Measurements from ENCODE around the gene PODXL2.
A peak's percentile ranks its signal among the peaks of the same experiment; 100 is the strongest.
"Not testable (repeated sequence)": the region's sequence is repeated elsewhere in the genome, so short reads cannot be mapped to it uniquely, and the experiment has no call there.

The PODXL2 gene

GRCh38 chr3:127688416-127689265 lies 59.7 kb downstream of the PODXL2 start:
- DNase-seq (ENCODE audit: low read depth in 2 of 3, low spot score in 2 of 3): no peak

GRCh38 chr3:127689266-127689860 lies 60.4 kb downstream of the PODXL2 start:
- no peak for DNase-seq (ENCODE audit: low read depth in 2 of 3, low spot score in 2 of 3)

- no peak for DNase-seq (ENCODE audit: low read depth in 2 of 3, low spot score in 2 of 3)
Observed at GRCh38 chr3:127690106-127690505, 61.1 kb downstream of the PODXL2 start.

- no peak for DNase-seq (ENCODE audit: low read depth in 2 of 3, low spot score in 2 of 3)
Observed at GRCh38 chr3:127690823-127691452, 62.0 kb downstream of the PODXL2 start.

GRCh38 chr3:127691489-127691888 lies 62.5 kb downstream of the PODXL2 start:
- no peak for DNase-seq (ENCODE audit: low read depth in 2 of 3, low spot score in 2 of 3)

- no peak for DNase-seq (ENCODE audit: low read depth in 2 of 3, low spot score in 2 of 3)
Observed at GRCh38 chr3:127691974-127692373, 63.0 kb downstream of the PODXL2 start.

- no peak for DNase-seq (ENCODE audit: low read depth in 2 of 3, low spot score in 2 of 3)
Observed at GRCh38 chr3:127692501-127693335, 63.7 kb downstream of the PODXL2 start.

- no peak for DNase-seq (ENCODE audit: low read depth in 2 of 3, low spot score in 2 of 3)
Observed at GRCh38 chr3:127693336-127693843, 64.4 kb downstream of the PODXL2 start.

GRCh38 chr3:127694467-127695215 lies 65.7 kb downstream of the PODXL2 start:
- DNase-seq (ENCODE audit: low read depth in 2 of 3, low spot score in 2 of 3): no peak

- DNase-seq (ENCODE audit: low read depth in 2 of 3, low spot score in 2 of 3): peak in 1 of 3 experiments; percentile 13
Observed at GRCh38 chr3:127697551-127698240, 68.7 kb downstream of the PODXL2 start.

GRCh38 chr3:127698286-127698685 lies 69.3 kb downstream of the PODXL2 start:
- no peak for DNase-seq (ENCODE audit: low read depth in 2 of 3, low spot score in 2 of 3)

- DNase-seq (ENCODE audit: low read depth in 2 of 3, low spot score in 2 of 3): no peak
Observed at GRCh38 chr3:127698691-127699415, 69.9 kb downstream of the PODXL2 start.

- no peak for DNase-seq (ENCODE audit: low read depth in 2 of 3, low spot score in 2 of 3)
Observed at GRCh38 chr3:127699416-127700300, 70.7 kb downstream of the PODXL2 start.

GRCh38 chr3:127700406-127700805 lies 71.4 kb downstream of the PODXL2 start:
- DNase-seq (ENCODE audit: low read depth in 2 of 3, low spot score in 2 of 3): no peak

GRCh38 chr3:127701280-127701911 lies 72.4 kb downstream of the PODXL2 start:
- no peak for DNase-seq (ENCODE audit: low read depth in 2 of 3, low spot score in 2 of 3)

- DNase-seq (ENCODE audit: low read depth in 2 of 3, low spot score in 2 of 3): no peak
Observed at GRCh38 chr3:127702151-127702578, 73.2 kb downstream of the PODXL2 start.

GRCh38 chr3:127704840-127705239 lies 75.9 kb downstream of the PODXL2 start:
- not testable (repeated sequence) for DNase-seq (ENCODE audit: low read depth in 2 of 3, low spot score in 2 of 3)

GRCh38 chr3:127706312-127706711 lies 77.3 kb downstream of the PODXL2 start:
- DNase-seq (ENCODE audit: low read depth in 2 of 3, low spot score in 2 of 3): no peak
